ENCODE measurements around the gene KAT7.

KAT7 gene

DNA sequence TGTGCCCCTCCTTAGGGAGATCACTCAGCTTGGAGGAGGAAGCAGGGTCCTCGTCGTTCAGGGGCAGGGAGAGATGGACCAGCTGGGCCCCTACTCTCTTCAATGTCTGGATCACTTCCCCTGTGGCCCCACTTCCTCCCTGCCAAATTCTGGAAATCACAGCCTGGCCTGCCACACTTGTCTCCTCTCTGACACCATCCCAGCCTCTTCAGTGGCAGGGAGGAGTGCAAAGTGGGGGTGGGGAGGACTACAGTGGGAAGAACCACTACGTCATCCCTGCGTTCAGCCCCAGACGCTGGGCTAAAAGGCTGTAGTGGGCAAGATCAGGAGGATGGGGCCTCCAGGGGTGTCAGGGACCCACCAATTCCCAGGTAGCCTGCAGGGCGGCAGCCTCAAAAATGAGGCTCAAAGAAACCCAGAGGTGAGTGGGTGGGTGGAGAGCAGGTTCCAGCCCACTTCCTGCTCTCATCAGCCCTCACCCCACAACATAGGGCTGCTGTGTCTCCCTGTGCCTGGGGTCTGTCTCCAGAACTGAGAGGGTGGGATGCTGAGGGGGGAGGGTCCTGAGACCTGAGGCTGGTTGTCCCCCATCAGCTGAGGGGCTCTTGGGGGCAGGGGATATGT, 84.4 kb downstream of the KAT7 start:
- Histone ChIP-seq H3K27me3 (ENCODE audit: insufficient read depth, low read length) (no peaks in the 10 kb centered on the region), H3K27ac (ENCODE audit: low read depth, low read length) (no peak overlapping the region), H3K4me3 (ENCODE audit: low read depth, low read length) (no peak overlapping the region), H3K79me2 (ENCODE audit: control insufficient read depth, insufficient read depth, low read length, unreplicated experiment) (no peaks in the 10 kb centered on the region), H2AFZ (ENCODE audit: low read length, unreplicated experiment) (no peak overlapping the region), H3K4me1 (ENCODE audit: control insufficient read depth, insufficient read depth, low read length, unreplicated experiment) (no peaks in the 10 kb centered on the region), H3K36me3 (ENCODE audit: insufficient read depth, low read length) (no peaks in the 10 kb centered on the region)

DNA sequence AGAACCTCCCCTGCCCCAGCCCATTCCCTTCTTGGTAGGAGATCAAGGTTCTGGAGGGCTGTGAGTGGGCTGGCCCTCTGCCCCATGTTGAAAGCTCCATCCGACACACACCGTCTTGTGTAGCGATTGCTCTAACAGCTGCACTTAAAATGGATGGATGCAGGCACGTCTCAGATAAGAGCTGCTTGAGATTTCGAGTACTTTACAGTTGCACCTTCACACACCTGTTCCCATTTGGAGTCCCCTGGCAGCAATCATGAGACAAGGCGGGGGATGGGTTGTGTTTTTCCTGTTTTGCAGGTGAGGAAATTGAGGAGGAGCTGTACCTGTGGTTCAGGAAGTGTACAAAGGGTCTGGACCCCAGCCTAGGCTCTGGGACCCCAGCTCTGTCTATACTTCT, 85.0 kb downstream of the KAT7 start:
- Histone ChIP-seq H3K4me3 (ENCODE audit: low read depth, low read length) (no peak overlapping the region), H3K27ac (ENCODE audit: low read depth, low read length) (no peak overlapping the region), H3K27me3 (ENCODE audit: insufficient read depth, low read length) (no peaks in the 10 kb centered on the region), H3K4me1 (ENCODE audit: control insufficient read depth, insufficient read depth, low read length, unreplicated experiment) (no peaks in the 10 kb centered on the region), H2AFZ (ENCODE audit: low read length, unreplicated experiment) (no peak overlapping the region), H3K79me2 (ENCODE audit: control insufficient read depth, insufficient read depth, low read length, unreplicated experiment) (no peaks in the 10 kb centered on the region), H3K36me3 (ENCODE audit: insufficient read depth, low read length) (no peaks in the 10 kb centered on the region)

GRCh38 chr17:49873926-49874325, 85.4 kb downstream of the KAT7 start:
- Histone ChIP-seq H3K36me3 (ENCODE audit: insufficient read depth, low read length) (no peaks in the 10 kb centered on the region), H3K4me1 (ENCODE audit: control insufficient read depth, insufficient read depth, low read length, unreplicated experiment) (no peaks in the 10 kb centered on the region), H2AFZ (ENCODE audit: low read length, unreplicated experiment) (no peak overlapping the region), H3K79me2 (ENCODE audit: control insufficient read depth, insufficient read depth, low read length, unreplicated experiment) (no peaks in the 10 kb centered on the region), H3K27ac (ENCODE audit: low read depth, low read length) (no peak overlapping the region), H3K4me3 (ENCODE audit: low read depth, low read length) (no peak overlapping the region), H3K27me3 (ENCODE audit: insufficient read depth, low read length) (no peaks in the 10 kb centered on the region)

GRCh38 chr17:49874911-49875310, 86.4 kb downstream of the KAT7 start:
- Histone ChIP-seq H3K36me3 (ENCODE audit: insufficient read depth, low read length) (no peaks in the 10 kb centered on the region), H3K4me3 (ENCODE audit: low read depth, low read length) (no peak overlapping the region), H3K4me1 (ENCODE audit: control insufficient read depth, insufficient read depth, low read length, unreplicated experiment) (no peaks in the 10 kb centered on the region), H3K27me3 (ENCODE audit: insufficient read depth, low read length) (peaks cover 6% of the 10 kb centered on the region; the same call in 1 of the 2 replicates), H2AFZ (ENCODE audit: low read length, unreplicated experiment) (no peak overlapping the region), H3K27ac (ENCODE audit: low read depth, low read length) (no peak overlapping the region), H3K79me2 (ENCODE audit: control insufficient read depth, insufficient read depth, low read length, unreplicated experiment) (no peaks in the 10 kb centered on the region)

DNA sequence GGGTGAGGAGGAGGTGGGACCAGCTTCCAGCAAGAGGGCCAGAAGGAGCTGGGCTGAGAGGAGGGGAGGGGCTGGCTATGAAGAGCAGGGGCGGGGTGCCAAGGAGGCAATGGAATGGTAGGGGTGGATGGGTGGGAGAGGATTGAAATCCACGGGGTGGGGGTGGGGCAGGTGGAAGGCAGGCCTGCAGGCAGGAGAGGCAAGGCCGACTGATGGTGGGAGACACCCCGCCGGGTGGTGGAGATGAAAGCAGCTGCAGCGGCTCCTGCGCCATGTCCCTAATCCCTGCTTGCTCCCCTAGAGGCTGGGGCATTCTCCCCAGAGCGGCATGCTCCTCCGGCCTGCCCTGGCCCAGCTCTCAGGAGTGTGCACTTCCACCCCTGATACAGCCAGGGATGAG, 87.2 kb downstream of the KAT7 start:
- Histone ChIP-seq H3K4me3 (ENCODE audit: low read depth, low read length) (no peak overlapping the region), H3K27me3 (ENCODE audit: insufficient read depth, low read length) (peaks cover 6% of the 10 kb centered on the region), H2AFZ (ENCODE audit: low read length, unreplicated experiment) (no peak overlapping the region), H3K79me2 (ENCODE audit: control insufficient read depth, insufficient read depth, low read length, unreplicated experiment) (no peaks in the 10 kb centered on the region), H3K36me3 (ENCODE audit: insufficient read depth, low read length) (no peaks in the 10 kb centered on the region), H3K27ac (ENCODE audit: low read depth, low read length) (no peak overlapping the region), H3K4me1 (ENCODE audit: control insufficient read depth, insufficient read depth, low read length, unreplicated experiment) (no peaks in the 10 kb centered on the region)

- H3K4me1 ChIP-seq (ENCODE audit: control insufficient read depth, insufficient read depth, low read length, unreplicated experiment): no peaks in the 10 kb centered on the region
- H3K79me2 ChIP-seq (ENCODE audit: control insufficient read depth, insufficient read depth, low read length, unreplicated experiment): no peaks in the 10 kb centered on the region
- peaks cover 25% of the 10 kb centered on the region for H3K27me3 ChIP-seq (ENCODE audit: insufficient read depth, low read length)
- H3K36me3 ChIP-seq (ENCODE audit: insufficient read depth, low read length): no peaks in the 10 kb centered on the region
- H3K4me3 ChIP-seq (ENCODE audit: low read depth, low read length): no peak overlapping the region
- no peak overlapping the region for H2AFZ ChIP-seq (ENCODE audit: low read length, unreplicated experiment)
- no peak overlapping the region for H3K27ac ChIP-seq (ENCODE audit: low read depth, low read length)
These were observed 90.7 kb downstream of the KAT7 start for GRCh38 chr17:49878931-49879904.

- no peaks in the 10 kb centered on the region for H3K36me3 ChIP-seq (ENCODE audit: insufficient read depth, low read length)
- no peaks in the 10 kb centered on the region for H3K4me1 ChIP-seq (ENCODE audit: control insufficient read depth, insufficient read depth, low read length, unreplicated experiment)
- H3K79me2 ChIP-seq (ENCODE audit: control insufficient read depth, insufficient read depth, low read length, unreplicated experiment): no peaks in the 10 kb centered on the region
- no peak overlapping the region for H3K27ac ChIP-seq (ENCODE audit: low read depth, low read length)
- no peak overlapping the region for H2AFZ ChIP-seq (ENCODE audit: low read length, unreplicated experiment)
- no peak overlapping the region for H3K4me3 ChIP-seq (ENCODE audit: low read depth, low read length)
- H3K27me3 ChIP-seq (ENCODE audit: insufficient read depth, low read length): peaks cover 25% of the 10 kb centered on the region
These were observed 92.0 kb downstream of the KAT7 start for GRCh38 chr17:49880291-49881053.

- H3K79me2 ChIP-seq (ENCODE audit: control insufficient read depth, insufficient read depth, low read length, unreplicated experiment): no peaks in the 10 kb centered on the region
- no peaks in the 10 kb centered on the region for H3K4me1 ChIP-seq (ENCODE audit: control insufficient read depth, insufficient read depth, low read length, unreplicated experiment)
- no peak overlapping the region for H3K4me3 ChIP-seq (ENCODE audit: low read depth, low read length)
- H3K36me3 ChIP-seq (ENCODE audit: insufficient read depth, low read length): no peaks in the 10 kb centered on the region
- H3K27ac ChIP-seq (ENCODE audit: low read depth, low read length): no peak overlapping the region
- H3K27me3 ChIP-seq (ENCODE audit: insufficient read depth, low read length): peaks cover 25% of the 10 kb centered on the region
- H2AFZ ChIP-seq (ENCODE audit: low read length, unreplicated experiment): no peak overlapping the region
These were observed 92.5 kb downstream of the KAT7 start for GRCh38 chr17:49881054-49881402.

- H2AFZ ChIP-seq (ENCODE audit: low read length, unreplicated experiment): no peak overlapping the region
- H3K27me3 ChIP-seq (ENCODE audit: insufficient read depth, low read length): peaks cover 25% of the 10 kb centered on the region
- no peaks in the 10 kb centered on the region for H3K36me3 ChIP-seq (ENCODE audit: insufficient read depth, low read length)
- H3K4me1 ChIP-seq (ENCODE audit: control insufficient read depth, insufficient read depth, low read length, unreplicated experiment): no peaks in the 10 kb centered on the region
- H3K27ac ChIP-seq (ENCODE audit: low read depth, low read length): no peak overlapping the region
- no peaks in the 10 kb centered on the region for H3K79me2 ChIP-seq (ENCODE audit: control insufficient read depth, insufficient read depth, low read length, unreplicated experiment)
- H3K4me3 ChIP-seq (ENCODE audit: low read depth, low read length): no peak overlapping the region
These were observed 94.0 kb downstream of the KAT7 start for GRCh38 chr17:49882434-49882833.
